HuH-7 (cell line): Measurements from ENCODE around the gene SUV39H2.
A peak's percentile ranks its signal among the peaks of the same experiment; 100 is the strongest.
"Not testable (repeated sequence)": the region's sequence is repeated elsewhere in the genome, so short reads cannot be mapped to it uniquely, and the experiment has no call there.

Source experiments
- DNase-seq: peaks from one replicate; pipeline ENCODE4 v3.0.0; 2011; ENCODE audit warnings: low spot score

The SUV39H2 gene

GRCh38 chr10:14878266-14879123 lies at the start of gene SUV39H2:
Gene SUV39H2, plus strand, starts transcription at chr10:14878866. Its CDS starts 23 bp downstream, at chr10:14878889.
- peak; percentile 98 for DNase-seq

DNA sequence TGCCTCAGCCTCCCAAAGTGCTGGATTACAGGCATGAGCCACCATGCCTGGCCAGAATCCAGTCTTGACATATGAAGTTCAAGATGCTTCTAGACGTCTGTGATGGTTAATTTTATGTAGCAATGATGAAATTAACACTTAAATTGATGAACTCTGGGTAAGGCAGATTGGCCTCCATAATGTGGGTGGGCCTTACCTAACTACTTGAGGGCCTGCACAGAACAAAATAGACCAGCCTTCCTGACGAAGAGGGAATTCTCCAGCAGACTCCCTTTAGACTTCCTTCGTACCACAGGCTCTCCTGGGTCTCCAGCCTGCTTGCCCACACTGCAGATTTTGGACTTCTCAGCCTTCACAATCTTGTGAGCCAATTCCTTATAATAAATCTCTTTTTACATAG lies 45.6 kb upstream of the SUV39H2 start:
- DNase-seq, result no peak

DNA sequence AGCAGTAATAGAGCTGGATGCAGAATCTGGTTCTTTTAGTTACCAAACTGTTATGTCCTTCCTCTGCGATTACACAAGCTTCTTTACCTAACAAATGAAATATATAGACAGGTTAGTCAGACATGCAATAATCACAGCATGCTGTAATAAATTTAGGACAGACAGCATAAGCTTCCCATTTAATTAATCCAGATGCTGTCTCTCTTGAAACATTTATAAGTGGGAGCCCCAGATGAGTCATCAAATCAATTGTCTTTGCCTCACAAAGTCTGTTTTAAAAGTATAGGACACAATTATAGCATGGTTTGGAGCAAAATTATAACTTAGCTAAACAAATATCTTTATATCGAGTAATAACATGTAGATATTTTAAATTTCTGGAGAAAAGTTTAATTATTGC lies 42.5 kb upstream of the SUV39H2 start:
- no peak for DNase-seq

GRCh38 chr10:14837003-14837756 lies 41.5 kb upstream of the SUV39H2 start:
- DNase-seq, result peak; percentile 10

GRCh38 chr10:14837757-14838581 lies 40.7 kb upstream of the SUV39H2 start, which contains the start of the genes CDNF, HSPA14 and MSANTD7:
Gene CDNF, minus strand, starts transcription at chr10:14838037. Its CDS starts 91 bp downstream, at chr10:14837946.
Gene HSPA14, plus strand, starts transcription at chr10:14838306. Its CDS starts 97 bp downstream, at chr10:14838403.
Gene MSANTD7, plus strand, starts transcription at chr10:14838306. Its CDS starts 3,979 bp downstream, at chr10:14842285.
- peak; percentile 98 for DNase-seq

DNA sequence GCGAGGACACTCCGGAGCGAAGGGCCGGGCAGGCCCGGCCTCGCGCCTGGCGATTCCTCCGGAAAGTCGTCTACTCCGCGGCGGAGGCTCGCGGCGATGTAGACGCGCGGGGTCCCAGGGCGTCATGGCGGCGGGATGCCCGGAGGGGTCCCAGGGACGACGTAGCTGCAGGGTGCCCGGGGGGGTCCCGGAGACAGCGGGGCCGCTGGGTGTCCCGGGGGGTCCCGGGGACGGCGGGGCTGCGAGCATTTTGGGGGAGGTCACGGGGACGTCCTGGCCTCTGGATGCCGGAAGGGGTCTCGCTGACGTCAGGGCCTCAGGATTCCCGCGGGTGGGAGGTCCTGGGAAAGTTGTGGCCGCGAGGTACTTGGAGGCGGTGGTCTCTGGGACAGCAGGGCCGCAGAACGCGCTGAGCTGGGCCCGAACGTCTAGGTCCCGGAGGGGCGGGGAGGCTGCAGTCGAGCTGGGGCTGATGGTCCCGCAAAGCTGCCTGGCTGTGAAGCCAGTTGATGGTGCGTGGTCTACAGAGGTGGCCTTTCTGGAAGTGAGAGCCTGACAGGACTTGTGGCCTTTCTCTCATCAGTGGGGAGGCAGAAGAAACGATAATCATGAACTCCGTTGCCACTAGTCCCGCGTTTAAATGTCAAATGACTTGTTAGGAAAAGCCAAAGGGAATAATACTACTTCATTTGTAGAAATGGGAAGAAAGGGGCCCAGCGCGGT lies 39.9 kb upstream of the SUV39H2 start:
- DNase-seq, result peak; percentile 44

GRCh38 chr10:14839305-14839695 lies 39.4 kb upstream of the SUV39H2 start:
- DNase-seq, result no peak

GRCh38 chr10:14840178-14840577 lies 38.5 kb upstream of the SUV39H2 start:
- no peak for DNase-seq

GRCh38 chr10:14843327-14843988 lies 35.2 kb upstream of the SUV39H2 start:
- no peak for DNase-seq

GRCh38 chr10:14844948-14845347 lies 33.7 kb upstream of the SUV39H2 start:
- DNase-seq, result no peak

DNA sequence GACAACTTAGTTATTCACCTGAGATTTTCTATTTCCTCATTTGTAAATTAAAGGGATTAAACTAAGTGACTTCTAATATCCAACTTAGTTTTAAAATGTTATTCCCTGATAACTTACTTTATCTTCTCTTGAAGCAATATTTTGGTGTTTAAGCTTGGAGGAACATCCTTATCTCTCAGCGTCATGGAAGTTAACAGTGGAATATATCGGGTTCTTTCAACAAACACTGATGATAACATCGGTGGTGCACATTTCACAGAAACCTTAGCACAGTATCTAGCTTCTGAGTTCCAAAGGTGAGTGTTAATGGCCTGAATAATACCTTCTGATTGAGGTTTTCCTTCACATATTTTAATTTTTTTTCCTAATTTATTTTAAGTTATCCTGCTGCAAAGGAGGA lies 26.4 kb upstream of the SUV39H2 start:
- DNase-seq, result no peak

- DNase-seq, result no peak
Measured at GRCh38 chr10:14855453-14855852, 23.2 kb upstream of the SUV39H2 start.

GRCh38 chr10:14858338-14858960 lies 20.2 kb upstream of the SUV39H2 start:
- no peak for DNase-seq

DNA sequence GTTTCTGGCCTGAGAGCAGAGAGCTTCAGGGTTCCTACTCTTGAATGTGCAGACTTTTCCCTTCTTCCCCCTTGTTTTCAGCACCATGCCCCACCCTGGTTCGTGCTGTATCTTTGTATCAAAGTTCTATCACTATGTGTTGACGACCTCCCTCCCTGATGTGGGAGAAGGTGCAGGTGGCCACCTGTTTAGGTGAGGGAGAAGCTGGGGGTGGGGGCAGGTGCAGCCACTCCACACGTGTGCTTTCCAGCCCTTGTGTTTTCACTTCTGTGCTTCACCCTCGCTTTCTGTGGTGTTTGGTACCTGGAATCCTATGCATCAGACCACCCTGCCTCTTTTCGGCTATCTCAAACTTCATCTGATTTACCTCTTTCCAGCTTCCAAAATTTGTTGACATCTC lies 19.6 kb upstream of the SUV39H2 start:
- no peak for DNase-seq

DNA sequence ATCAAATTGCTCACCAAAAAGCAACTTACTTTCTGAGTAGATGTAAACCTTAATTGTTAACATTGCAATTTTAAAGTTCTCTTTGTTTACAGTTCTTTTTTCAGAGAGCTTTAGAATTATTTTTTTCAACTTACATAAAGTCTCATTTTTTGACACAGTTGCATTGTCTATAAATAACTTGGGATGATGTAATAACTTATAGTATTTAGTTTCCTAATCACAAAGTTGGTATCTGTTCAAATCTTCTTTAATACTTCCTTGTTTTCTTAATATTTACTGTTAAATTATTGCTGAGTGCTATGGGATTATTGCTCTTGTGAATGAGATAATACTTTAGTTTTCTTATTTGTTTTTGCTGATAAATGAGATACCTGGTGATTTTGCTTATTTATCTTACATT lies 18.9 kb upstream of the SUV39H2 start:
- no peak for DNase-seq

GRCh38 chr10:14860791-14861190 lies 17.9 kb upstream of the SUV39H2 start:
- DNase-seq, result no peak

DNA sequence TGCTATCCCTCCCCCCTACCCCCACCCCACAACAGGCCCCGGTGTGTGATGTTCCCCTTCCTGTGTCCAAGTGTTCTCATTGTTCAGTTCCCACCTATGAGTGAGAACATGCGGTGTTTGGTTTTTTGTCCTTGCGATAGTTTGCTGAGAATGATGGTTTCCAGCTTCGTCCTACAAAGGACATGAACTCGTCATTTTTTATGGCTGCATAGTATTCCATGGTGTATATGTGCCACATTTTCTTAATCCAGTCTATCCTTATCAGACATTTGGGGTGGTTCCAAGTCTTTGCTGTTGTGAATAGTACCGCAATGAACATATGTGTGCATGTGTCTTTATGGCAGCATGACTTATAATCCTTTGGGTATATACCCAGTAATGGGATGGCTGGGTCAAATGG lies 14.2 kb upstream of the SUV39H2 start:
- DNase-seq, result not testable (repeated sequence)

GRCh38 chr10:14864871-14865270 lies 13.8 kb upstream of the SUV39H2 start:
- not testable (repeated sequence) for DNase-seq

DNA sequence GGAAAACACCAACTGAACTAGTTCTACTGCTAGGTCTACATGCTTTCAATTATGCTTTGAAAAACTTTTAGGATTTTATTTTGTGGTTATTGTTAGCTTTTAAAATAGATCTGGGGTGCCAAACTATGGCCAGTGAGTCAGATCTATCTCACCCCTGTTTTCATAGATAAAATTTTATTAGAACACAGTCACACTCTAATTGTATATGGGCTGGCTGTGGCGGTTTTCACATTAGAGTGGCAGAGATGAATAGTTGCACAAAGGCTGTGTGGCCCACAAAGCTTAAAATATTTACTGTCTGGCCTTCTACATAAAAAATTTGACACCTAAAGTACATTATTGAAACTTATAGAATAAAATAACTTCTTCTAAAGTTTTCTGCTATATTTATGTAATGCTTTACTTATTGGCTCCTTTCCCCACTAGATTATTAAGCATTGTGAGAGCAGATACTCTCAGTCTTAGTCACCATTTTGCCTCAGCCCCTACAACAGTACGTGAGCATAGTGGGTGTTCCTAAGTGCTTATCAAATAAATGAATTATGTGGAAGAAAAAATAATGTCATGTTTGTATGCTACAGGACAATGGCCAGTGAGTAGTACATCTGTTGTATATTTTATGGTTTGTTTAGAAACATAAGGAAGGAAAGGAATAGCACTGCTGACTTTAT lies 5.4 kb upstream of the SUV39H2 start:
- no peak for DNase-seq

GRCh38 chr10:14875941-14876340 lies 2.7 kb upstream of the SUV39H2 start:
- DNase-seq, result no peak
